Mammary epithelial cell (primary cell): Measurements from ENCODE around the gene GFOD1.

Source experiments
- CTCF ChIP-seq, 2 donors: IDR thresholded peaks in 1 of 2; conservative IDR thresholded peaks in 1 of 2; 2 replicates each; pipeline ENCODE4 v1.5.1; 2011 to 2012; ENCODE audit warnings: inconsistent platforms in 2 of 2, low read length in 2 of 2, mild to moderate bottlenecking in 2 of 2, control low read depth in 1 of 2, low read depth in 1 of 2; ENCODE audit not compliant: insufficient read depth in 1 of 2; ENCODE audit errors: extremely low read depth in 1 of 2
- EZH2 ChIP-seq: IDR thresholded peaks from 2 replicates; pipeline ENCODE4 v1.6.1; 2012; ENCODE audit warnings: low read length, inconsistent platforms, borderline replicate concordance

- TF ChIP-seq EZH2: no peak
- TF ChIP-seq CTCF (conservative IDR thresholded peaks at IDR 0.05 in 1 of 2, IDR thresholded peaks at IDR 0.05 in 1 of 2; ENCODE audit: extremely low read depth in 1 of 2, insufficient read depth in 1 of 2, low read depth in 1 of 2, low read length in 2 of 2): no peak
Measured at GRCh38 chr6:13421425-13422059, 65.9 kb downstream of the GFOD1 start.
